ENCODE data around the gene TSPAN31. TPM values are rescaled to one million over a fixed set of nuclear protein-coding genes. Genes with fewer than 3 reads are reported as not detected.

The TSPAN31 gene
- total RNA-seq, 1 donor from 2014 or later = 31.3 TPM

DNA sequence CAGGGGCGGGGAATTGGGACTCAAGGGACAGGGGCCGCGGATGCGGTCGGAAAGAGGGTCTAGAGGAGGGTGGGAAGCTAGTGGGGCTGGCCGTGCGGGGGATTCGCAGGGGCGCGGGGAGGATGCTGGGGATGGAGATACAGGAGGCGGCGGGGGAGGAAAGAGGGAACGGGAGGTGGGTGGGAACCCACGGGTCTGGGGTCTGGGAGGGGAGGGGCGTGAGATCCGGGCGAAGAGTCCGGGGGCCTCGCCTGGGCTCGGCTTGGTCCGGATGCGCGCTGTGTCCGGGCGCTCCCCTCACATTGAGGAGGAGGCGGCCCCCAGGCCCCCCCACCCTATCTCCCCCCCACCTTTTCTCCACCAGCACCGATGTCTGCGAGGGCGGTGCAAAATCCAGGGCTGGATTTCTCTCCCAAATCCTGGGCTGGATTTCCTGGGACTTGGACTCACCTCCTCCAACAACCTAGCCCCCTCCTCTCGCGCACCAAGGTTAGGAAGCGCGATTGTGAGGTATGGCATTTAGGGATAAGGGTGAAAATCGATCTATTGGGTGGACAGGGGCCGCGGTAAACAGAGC lies 6.1 kb upstream of the TSPAN31 start, which contains the start of gene AGAP2:
AGAP2 (minus strand) TSS at position 82 of the 577 bp plus-strand sequence. CDS start 496 bp downstream, outside the sequence.
- DNase-seq (ENCODE audit: low spot score, unreplicated experiment) = no peak
- no peaks in the 10 kb centered on the region for H3K9me3 Mint-ChIP-seq (ENCODE audit: low read depth)
- peak within 1 kb of the TSS; percentile 65 for H3K4me3 Mint-ChIP-seq (ENCODE audit: low read depth)
- no peak within 1 kb of the TSS for H3K27ac Mint-ChIP-seq
- peaks cover 75% of the 10 kb centered on the region for H3K27me3 Mint-ChIP-seq
- peaks cover 21% of the 10 kb centered on the region for H3K4me1 Mint-ChIP-seq (ENCODE audit: low read depth)
- TF ChIP-seq, protein P1, sequence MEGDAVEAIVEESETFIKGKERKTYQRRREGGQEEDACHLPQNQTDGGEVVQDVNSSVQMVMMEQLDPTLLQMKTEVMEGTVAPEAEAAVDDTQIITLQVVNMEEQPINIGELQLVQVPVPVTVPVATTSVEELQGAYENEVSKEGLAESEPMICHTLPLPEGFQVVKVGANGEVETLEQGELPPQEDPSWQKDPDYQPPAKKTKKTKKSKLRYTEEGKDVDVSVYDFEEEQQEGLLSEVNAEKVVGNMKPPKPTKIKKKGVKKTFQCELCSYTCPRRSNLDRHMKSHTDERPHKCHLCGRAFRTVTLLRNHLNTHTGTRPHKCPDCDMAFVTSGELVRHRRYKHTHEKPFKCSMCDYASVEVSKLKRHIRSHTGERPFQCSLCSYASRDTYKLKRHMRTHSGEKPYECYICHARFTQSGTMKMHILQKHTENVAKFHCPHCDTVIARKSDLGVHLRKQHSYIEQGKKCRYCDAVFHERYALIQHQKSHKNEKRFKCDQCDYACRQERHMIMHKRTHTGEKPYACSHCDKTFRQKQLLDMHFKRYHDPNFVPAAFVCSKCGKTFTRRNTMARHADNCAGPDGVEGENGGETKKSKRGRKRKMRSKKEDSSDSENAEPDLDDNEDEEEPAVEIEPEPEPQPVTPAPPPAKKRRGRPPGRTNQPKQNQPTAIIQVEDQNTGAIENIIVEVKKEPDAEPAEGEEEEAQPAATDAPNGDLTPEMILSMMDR (IDR thresholded peaks at IDR 0.05; ENCODE audit: unreplicated experiment) = no peak
- H3K36me3 Mint-ChIP-seq (ENCODE audit: insufficient read depth) = no peaks in the 10 kb centered on the region

DNA sequence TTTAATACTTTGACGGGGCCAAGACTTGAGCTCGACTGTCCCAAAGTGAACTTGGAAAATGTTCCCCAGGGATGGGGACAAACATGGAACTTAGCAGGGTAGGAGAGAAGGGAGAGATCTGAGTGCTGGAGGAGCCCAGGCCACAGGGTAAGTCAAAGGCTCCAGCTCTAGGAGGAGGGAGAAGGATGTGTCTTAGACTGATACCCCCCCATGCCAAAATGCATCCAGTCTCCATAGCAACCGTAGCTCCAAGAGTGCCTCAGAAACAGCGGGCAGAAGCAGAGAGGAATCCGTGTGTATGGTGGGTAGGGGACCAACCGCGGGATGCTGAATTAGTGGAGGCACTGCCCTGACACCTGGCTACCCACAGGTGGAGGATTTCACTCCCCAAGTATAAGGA lies 5.5 kb upstream of the TSPAN31 start:
- H3K9me3 Mint-ChIP-seq (ENCODE audit: low read depth) = no peaks in the 10 kb centered on the region
- no peaks in the 10 kb centered on the region for H3K36me3 Mint-ChIP-seq (ENCODE audit: insufficient read depth)
- peak overlapping the region; percentile 65 for H3K4me3 Mint-ChIP-seq (ENCODE audit: low read depth)
- peaks cover 74% of the 10 kb centered on the region for H3K27me3 Mint-ChIP-seq
- TF ChIP-seq, protein P1 (IDR thresholded peaks at IDR 0.05; ENCODE audit: unreplicated experiment) = no peak
- H3K4me1 Mint-ChIP-seq (ENCODE audit: low read depth) = peaks cover 21% of the 10 kb centered on the region
- no peak overlapping the region for H3K27ac Mint-ChIP-seq
- DNase-seq (ENCODE audit: low spot score, unreplicated experiment) = no peak

DNA sequence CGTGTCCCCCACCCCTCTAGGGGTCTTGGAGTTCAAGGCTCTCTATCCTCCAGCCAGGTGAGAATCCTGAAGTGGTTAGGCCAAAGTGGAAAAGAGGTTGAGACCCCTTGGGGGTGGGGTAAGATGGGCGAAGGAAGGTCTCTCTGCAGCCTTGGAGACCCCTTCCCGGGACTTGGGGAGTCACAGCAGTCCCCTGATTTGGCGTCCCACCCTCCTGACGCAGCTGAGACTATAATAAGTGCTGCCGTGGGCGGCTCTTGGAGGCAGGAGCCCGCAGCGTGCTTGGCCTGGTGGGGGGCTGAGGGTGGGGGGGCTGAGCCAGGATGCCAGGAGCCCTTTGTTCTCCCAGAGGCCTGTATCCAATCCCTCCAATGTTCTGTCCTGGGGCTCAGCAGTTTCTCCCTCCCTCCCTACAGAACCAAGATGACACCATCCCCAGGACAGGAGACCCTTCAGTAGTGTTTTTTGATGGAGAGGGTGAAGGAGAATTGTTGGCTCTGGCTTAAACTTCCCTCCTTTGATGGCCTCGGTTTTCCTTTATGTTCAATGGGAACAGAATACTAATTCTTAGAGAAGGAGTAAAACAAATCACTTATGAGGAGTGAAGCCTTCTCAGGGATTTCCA lies 4.8 kb upstream of the TSPAN31 start:
- TF ChIP-seq, protein P1 (IDR thresholded peaks at IDR 0.05; ENCODE audit: unreplicated experiment) = no peak
- no peaks in the 10 kb centered on the region for H3K9me3 Mint-ChIP-seq (ENCODE audit: low read depth)
- DNase-seq (ENCODE audit: low spot score, unreplicated experiment) = no peak
- peaks cover 68% of the 10 kb centered on the region for H3K27me3 Mint-ChIP-seq
- no peaks in the 10 kb centered on the region for H3K36me3 Mint-ChIP-seq (ENCODE audit: insufficient read depth)
- H3K27ac Mint-ChIP-seq = no peak overlapping the region
- peaks cover 15% of the 10 kb centered on the region for H3K4me1 Mint-ChIP-seq (ENCODE audit: low read depth)
- no peak overlapping the region for H3K4me3 Mint-ChIP-seq (ENCODE audit: low read depth)

DNA sequence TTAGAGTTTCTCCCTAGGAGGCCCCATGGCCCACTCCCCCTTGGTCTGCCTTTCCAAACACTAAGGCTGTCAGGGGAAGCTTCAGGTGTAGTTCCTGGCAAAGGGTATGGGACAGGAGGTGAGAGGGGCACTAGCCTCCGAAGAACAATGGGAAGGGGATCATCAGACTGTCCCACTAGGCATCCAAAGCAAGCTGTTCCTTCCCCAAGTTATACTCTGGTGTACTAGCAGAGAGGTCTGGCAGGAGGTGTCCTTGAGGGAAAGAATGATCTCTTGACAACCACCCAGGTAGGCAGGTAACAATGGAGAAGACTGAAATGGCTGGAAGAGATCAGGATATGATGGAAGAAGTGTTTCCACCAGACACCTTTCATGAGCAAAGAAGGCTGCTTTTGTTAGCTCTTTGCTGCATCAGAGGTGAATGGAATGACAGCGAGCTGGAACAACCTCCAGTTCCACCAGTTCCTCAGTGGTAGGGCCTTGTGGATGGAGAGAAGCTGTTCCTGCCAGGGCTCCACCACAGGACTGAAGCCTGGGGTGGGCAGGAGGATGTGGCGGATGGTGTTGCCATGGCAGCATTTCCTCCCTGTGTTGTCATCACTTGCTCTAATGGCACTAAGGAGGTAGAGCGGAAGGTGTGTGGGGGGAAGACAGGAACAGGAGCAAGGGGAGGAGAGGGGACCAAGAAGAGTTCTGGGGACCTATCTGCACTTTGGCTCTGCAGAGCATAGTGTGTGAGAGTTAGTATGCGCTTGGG lies 4.0 kb upstream of the TSPAN31 start:
- H3K27ac Mint-ChIP-seq = no peak overlapping the region
- H3K4me3 Mint-ChIP-seq (ENCODE audit: low read depth) = no peak overlapping the region
- TF ChIP-seq, protein P1 (IDR thresholded peaks at IDR 0.05; ENCODE audit: unreplicated experiment) = no peak
- DNase-seq (ENCODE audit: low spot score, unreplicated experiment) = no peak
- H3K9me3 Mint-ChIP-seq (ENCODE audit: low read depth) = no peaks in the 10 kb centered on the region
- H3K36me3 Mint-ChIP-seq (ENCODE audit: insufficient read depth) = no peaks in the 10 kb centered on the region
- peaks cover 60% of the 10 kb centered on the region for H3K27me3 Mint-ChIP-seq
- H3K4me1 Mint-ChIP-seq (ENCODE audit: low read depth) = peaks cover 16% of the 10 kb centered on the region

DNA sequence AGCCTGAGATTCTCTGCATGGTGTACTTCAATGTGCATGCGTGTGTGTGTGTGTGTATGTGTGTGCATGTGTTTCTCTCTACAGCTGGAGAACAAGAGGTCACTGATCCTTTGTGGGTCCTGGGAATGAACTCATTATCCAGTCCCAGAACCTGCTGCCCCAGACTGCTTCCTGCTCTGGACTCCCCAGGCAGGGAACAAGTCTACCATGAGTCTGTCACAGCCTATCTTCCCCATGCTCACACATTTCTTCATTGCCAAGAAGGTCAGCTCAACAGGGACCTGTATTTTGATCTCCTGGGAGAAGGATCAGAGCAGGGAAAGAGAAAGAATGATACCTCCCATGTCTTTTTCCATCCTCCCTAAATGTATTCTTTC lies 3.4 kb upstream of the TSPAN31 start:
- Mint-ChIP-seq H3K27ac (no peak overlapping the region), H3K4me3 (ENCODE audit: low read depth) (no peak overlapping the region), H3K9me3 (ENCODE audit: low read depth) (no peaks in the 10 kb centered on the region), H3K4me1 (ENCODE audit: low read depth) (peaks cover 14% of the 10 kb centered on the region), H3K36me3 (ENCODE audit: insufficient read depth) (no peaks in the 10 kb centered on the region), H3K27me3 (peaks cover 56% of the 10 kb centered on the region)
- TF ChIP-seq, protein P1 (IDR thresholded peaks at IDR 0.05; ENCODE audit: unreplicated experiment) = no peak
- DNase-seq (ENCODE audit: low spot score, unreplicated experiment) = no peak
